NCI-H748 treated with DMSO at 0.1 percent for 48 hours (cell line): ENCODE measurements around the gene LRRC9.
"Not testable (repeated sequence)": the region's sequence is repeated elsewhere in the genome, so short reads cannot be mapped to it uniquely, and the experiment has no call there.

ENCODE experiments used
- DNase-seq: peaks from one replicate; lab custom pipeline; 2025; lab: John Stamatoyannopoulos, UW

LRRC9 gene

GRCh38 chr14:60064491-60065072 is 144.6 kb downstream of the LRRC9 start:
- peak; percentile 19 for DNase-seq

- DNase-seq: no peak
These were observed 147.9 kb downstream of the LRRC9 start for GRCh38 chr14:60067882-60068281.

- no peak for DNase-seq
These were observed 159.8 kb downstream of the LRRC9 start for GRCh38 chr14:60079723-60080122.

GRCh38 chr14:60085085-60085484 is 165.1 kb downstream of the LRRC9 start:
- DNase-seq: no peak

- no peak for DNase-seq
These were observed 165.7 kb downstream of the LRRC9 start for GRCh38 chr14:60085693-60086092.

GRCh38 chr14:60087668-60088067 is 167.7 kb downstream of the LRRC9 start:
- no peak for DNase-seq

- DNase-seq: no peak
These were observed 169.3 kb downstream of the LRRC9 start for GRCh38 chr14:60089221-60089620.

- DNase-seq: no peak
These were observed 171.0 kb downstream of the LRRC9 start for GRCh38 chr14:60090864-60091519.

GRCh38 chr14:60091550-60092525 is 171.9 kb downstream of the LRRC9 start, which contains the start of gene PCNX4:
Gene PCNX4 (plus strand): TSS chr14:60091923. CDS start chr14:60107639, 15,716 bp downstream.
- peak; percentile 98 for DNase-seq

- peak; percentile 45 for DNase-seq
These were observed 172.6 kb downstream of the LRRC9 start for GRCh38 chr14:60092526-60092920.

- no peak for DNase-seq
These were observed 173.1 kb downstream of the LRRC9 start for GRCh38 chr14:60093080-60093479.

GRCh38 chr14:60093606-60094005 is 173.7 kb downstream of the LRRC9 start:
- DNase-seq: no peak

GRCh38 chr14:60094306-60094897 is 174.5 kb downstream of the LRRC9 start:
- DNase-seq: no peak

GRCh38 chr14:60095231-60095630 is 175.3 kb downstream of the LRRC9 start:
- no peak for DNase-seq

GRCh38 chr14:60095781-60096450 is 176.0 kb downstream of the LRRC9 start:
- no peak for DNase-seq

GRCh38 chr14:60097974-60098373 is 178.0 kb downstream of the LRRC9 start:
- no peak for DNase-seq

- not testable (repeated sequence) for DNase-seq
These were observed 179.9 kb downstream of the LRRC9 start for GRCh38 chr14:60099855-60100254.

GRCh38 chr14:60101786-60102185 is 181.8 kb downstream of the LRRC9 start:
- no peak for DNase-seq

GRCh38 chr14:60102389-60102788 is 182.4 kb downstream of the LRRC9 start:
- DNase-seq: no peak

- no peak for DNase-seq
These were observed 186.4 kb downstream of the LRRC9 start for GRCh38 chr14:60106339-60106738.

GRCh38 chr14:60107477-60107876 is 187.5 kb downstream of the LRRC9 start:
- no peak for DNase-seq

- no peak for DNase-seq
These were observed 191.8 kb downstream of the LRRC9 start for GRCh38 chr14:60111732-60112131.
